Activated T-cell treated with anti-CD3 and anti-CD28 coated beads for 48 hours (primary cell): ENCODE data around the gene TPCN1.
A peak's percentile ranks its signal among the peaks of the same experiment; 100 is the strongest.

Experiments
- DNase-seq: peaks from one replicate; pipeline ENCODE4 v3.0.0-alpha.2; 2020; ENCODE audit warnings: low read depth

TPCN1 gene

GRCh38 chr12:113262710-113263109, 41.4 kb downstream of the TPCN1 start:
- no peak for DNase-seq

DNA sequence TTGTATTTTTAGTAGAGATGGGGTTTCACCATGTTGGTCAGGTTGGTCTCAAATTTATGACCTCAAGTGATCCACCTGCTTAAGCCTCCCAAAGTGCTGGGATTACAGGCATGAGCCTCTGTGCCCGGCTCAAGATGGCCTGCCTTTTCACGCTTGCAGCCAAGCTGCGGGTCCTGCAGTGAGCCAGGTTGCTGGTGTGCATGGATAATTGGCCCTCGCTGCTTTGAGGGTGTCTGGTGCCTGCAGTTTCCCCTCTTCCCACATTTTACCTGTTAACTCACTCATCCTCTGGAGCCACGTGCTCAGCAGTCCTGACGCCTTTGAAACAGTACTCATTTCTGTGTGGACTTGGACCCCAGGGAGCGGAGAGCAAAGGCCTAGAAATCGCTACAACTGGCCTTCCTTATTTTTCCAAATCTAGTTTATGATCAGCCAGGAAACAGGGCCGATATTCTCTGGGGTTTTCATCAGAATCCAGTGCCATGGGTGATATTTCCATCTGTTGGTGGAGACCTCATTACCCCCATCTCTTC, 42.2 kb downstream of the TPCN1 start:
- DNase-seq = no peak

DNA sequence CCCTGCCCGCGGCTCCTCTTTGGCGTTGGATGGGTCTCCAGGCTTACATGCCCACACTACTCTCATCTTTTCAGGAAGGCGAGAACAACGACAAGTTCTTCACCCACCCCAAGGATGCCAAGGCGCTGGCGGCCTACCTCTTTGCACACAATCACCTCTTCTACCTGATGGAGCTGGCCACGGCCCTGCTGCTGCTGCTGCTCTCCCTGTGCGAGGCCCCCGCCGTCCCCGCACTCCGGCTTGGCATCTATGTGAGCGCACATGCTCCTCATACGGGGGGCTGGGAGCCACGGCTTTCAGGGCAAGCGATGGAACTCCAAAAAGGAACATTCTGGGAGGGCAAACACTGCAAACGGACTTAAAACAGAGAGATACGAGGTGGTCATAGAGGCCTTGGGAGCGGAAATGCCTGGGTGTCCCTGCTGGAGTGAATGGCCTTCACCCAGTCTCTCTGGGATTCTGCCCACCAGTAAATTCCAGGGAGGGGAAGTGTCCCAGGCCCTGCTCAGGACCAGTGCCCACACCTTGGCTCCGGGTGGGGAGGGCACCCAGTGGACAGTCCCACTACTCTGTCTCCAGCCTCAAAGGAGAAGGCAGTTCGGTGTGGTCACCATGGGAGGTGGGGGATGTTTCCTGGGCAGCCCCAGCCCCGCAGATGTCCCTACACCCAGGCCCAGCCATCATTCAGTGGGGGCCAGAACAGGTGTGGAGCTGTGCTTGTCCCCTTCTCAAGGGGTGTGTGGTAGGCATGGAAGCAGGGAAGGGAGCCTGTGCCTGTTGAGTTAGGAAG, 45.0 kb downstream of the TPCN1 start:
- DNase-seq = no peak

DNA sequence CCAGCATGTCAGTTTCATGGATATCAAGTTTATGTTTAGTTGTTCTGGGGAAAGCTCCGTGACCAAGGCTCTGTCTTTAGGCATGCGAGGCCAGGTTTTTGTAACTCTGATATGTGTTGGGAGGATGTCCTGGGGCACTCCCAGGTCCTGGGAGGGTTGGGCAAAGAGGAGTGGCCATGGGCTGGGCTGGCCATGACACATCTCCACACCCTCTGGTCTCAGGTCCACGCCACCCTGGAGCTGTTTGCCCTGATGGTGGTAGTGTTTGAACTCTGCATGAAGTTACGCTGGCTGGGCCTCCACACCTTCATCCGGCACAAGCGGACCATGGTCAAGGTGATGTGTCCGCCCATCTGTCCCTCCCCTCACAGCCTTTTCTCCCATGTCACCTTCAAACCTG, 46.4 kb downstream of the TPCN1 start:
- no peak for DNase-seq

DNA sequence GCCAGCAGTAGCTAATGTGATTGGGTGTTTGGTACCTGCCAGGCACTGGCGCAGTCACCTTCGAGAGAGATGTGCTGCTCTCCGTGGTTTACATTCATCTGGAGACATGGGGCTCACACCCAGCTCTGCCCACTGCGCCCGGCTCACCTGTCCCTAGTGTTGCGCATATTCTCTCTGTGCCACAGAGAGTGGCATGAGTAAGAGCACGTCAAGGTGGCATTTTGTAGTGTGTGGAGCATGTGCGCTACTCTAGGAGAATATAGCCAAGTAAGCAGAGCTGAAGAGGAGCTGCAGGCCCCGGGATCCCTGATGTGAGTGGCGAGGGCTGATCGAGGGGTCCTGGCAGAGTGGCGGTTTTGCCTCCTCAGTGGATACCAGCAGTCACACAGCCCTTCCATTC, 46.9 kb downstream of the TPCN1 start:
- DNase-seq = no peak

DNA sequence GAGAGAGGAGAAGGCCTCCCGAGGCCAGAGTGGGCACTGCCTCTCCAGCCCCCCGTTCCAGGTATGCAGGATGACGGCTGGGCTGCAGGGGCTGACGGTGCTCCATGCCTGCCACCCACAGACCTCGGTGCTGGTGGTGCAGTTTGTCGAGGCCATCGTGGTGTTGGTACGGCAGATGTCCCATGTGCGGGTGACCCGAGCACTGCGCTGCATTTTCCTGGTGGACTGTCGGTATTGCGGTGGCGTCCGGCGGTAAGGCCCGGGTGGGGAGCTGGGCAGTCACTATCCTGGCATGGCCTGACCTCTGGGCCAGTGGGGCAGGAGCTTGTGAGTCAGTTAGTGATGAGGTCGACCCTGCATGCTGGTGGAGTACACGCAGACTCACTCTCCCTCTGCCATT, 47.4 kb downstream of the TPCN1 start:
- no peak for DNase-seq

GRCh38 chr12:113269257-113269943, 48.1 kb downstream of the TPCN1 start:
- no peak for DNase-seq

DNA sequence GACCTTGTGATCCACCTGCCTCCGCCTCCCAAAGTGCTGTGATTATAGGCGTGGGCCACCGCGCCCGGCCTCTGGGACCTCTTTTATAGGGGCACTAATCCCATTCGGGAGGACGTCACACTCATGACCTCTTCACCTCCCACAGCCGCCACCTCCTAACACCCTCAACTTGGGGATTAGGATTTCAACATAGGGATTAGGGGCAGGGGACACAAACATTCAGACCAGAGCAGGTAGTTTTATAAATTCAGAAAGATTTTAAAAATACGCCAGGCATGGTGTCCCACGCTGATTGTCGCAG, 49.4 kb downstream of the TPCN1 start:
- no peak for DNase-seq

GRCh38 chr12:113271466-113271852, 50.2 kb downstream of the TPCN1 start:
- no peak for DNase-seq

- DNase-seq = peak; percentile 13
Observed at GRCh38 chr12:113271853-113272561, 50.7 kb downstream of the TPCN1 start.

DNA sequence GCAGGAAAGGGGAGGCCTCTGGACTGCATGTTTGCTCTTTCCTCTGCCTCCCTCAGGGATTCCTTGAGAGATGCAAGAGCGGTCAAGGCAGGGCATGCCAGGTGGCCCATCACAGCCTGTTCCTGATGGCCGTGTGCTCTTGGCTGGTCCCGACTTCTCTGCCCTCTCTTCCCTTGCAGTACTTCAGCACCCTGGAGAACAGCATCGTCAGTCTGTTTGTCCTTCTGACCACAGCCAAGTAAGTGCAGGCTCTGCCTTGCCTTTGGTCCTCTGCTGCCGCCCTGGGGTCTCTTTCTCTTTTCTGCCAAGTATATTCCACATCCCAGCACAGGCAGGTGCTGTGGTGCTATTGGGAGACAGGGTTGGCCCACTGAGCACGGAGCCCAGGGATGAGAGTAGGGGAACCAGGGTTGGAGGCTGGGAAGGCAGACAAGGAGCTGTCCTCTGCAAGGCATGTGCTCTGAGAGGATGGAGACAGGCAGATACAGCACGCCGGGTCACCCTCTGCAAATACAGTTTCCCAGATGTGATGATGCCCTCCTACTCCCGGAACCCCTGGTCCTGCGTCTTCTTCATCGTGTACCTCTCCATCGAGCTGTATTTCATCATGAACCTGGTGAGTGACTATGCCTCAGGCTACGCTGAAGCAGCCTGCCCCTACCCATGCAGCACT, 51.9 kb downstream of the TPCN1 start:
- no peak for DNase-seq

- DNase-seq = no peak
Observed at GRCh38 chr12:113274848-113275247, 53.6 kb downstream of the TPCN1 start.

DNA sequence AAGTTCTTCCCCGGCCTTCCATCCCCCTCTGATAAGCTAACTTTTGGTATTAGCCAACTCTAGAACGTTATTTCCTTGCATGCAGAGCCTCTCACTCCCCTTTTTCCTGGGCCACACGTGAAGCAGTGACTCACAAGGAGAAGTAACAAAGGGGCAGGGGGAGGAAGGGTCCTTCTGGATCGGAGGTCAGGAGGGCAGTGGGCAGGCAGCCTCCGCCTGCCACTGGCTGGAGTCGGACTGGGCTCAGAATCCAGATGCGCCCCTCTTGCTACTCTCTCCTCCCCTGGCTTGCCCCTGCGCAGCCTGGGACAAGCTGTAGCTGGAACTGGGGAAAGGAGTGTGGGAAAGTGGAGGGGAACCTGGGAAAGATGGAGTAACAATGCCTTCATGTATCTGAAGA, 55.0 kb downstream of the TPCN1 start:
- no peak for DNase-seq

GRCh38 chr12:113276946-113277500, 55.8 kb downstream of the TPCN1 start:
- DNase-seq = no peak

- DNase-seq = no peak
Observed at GRCh38 chr12:113277511-113277910, 56.2 kb downstream of the TPCN1 start.

DNA sequence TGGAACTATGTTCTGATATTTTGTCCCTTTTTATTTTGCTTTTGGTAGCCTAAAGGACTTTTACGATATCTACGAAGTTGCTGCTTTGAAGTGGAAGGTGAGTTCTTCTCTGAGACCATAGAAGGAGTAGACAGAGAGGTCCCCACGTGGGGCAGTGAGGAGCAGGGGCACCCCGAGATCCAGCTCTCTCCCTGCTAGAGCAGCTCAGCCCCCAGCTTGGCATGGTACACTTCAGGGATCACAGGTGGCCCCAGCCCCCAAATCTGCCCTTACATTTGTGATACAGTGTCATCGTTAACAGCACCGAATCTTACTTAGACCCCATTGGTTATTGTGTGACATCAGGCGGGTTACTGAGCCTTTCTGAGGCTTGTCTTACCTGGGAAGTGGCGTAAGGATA, 56.9 kb downstream of the TPCN1 start:
- DNase-seq = no peak

DNA sequence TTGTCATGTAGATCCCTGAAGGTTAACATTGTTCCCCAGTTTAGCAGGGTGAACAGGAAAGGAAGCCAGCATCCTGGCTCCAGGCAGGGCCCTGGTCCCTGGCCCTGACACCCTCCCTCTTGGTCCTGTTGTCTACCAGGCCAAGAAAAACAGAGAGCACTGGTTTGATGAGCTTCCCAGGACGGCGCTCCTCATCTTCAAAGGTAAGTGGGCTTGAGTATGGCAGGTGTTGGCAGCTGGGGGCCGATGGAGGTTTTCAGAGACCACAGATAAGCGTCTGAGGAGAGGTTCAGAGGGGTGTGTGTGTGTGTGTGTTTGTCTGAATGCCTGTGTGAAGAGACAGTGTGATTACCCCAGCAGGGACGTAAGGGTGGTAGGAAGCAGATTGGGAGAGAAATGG, 57.4 kb downstream of the TPCN1 start:
- DNase-seq = no peak

GRCh38 chr12:113284751-113285150, 63.5 kb downstream of the TPCN1 start:
- DNase-seq = no peak

GRCh38 chr12:113285679-113286610, 64.7 kb downstream of the TPCN1 start:
- no peak for DNase-seq

GRCh38 chr12:113286712-113287111, 65.4 kb downstream of the TPCN1 start:
- DNase-seq = no peak
